Mesodermal cell (in vitro differentiated cells): Measurements from ENCODE around the gene UQCR11.

Experiments
- H3K27ac ChIP-seq: 2 replicates; pipeline ENCODE4 v1.7.0; 2013; ENCODE audit warnings: mild to moderate bottlenecking, low read depth, low read length, moderate library complexity; ENCODE audit not compliant: severe bottlenecking
- H3K36me3 ChIP-seq: 2 replicates; pipeline ENCODE4 v1.7.1; 2013; ENCODE audit warnings: mild to moderate bottlenecking, low read length, moderate library complexity; ENCODE audit not compliant: control insufficient read depth, insufficient read depth
- H3K4me1 ChIP-seq: one replicate; pipeline ENCODE4 v1.7.1; 2013; ENCODE audit warnings: mild to moderate bottlenecking, low read length; ENCODE audit not compliant: insufficient read depth, control insufficient read depth, poor library complexity, severe bottlenecking
- H3K4me3 ChIP-seq: 2 replicates; pipeline ENCODE4 v1.7.0; 2013; ENCODE audit warnings: low read length, control low read depth, mild to moderate bottlenecking; ENCODE audit not compliant: insufficient read depth, poor library complexity, severe bottlenecking; ENCODE audit errors: extremely low read depth
- H3K9me3 ChIP-seq: 2 replicates; pipeline ENCODE4 v1.7.1; 2013; ENCODE audit warnings: mild to moderate bottlenecking, low read length, moderate library complexity; ENCODE audit not compliant: control insufficient read depth
- WGBS, 2 experiments: methylation state at CpG; one replicate each; pipeline ENCODE4 v1.1.5; 2013; ENCODE audit warnings: missing lambda C conversion rate in 2 of 2; ENCODE audit not compliant: insufficient coverage in 2 of 2; 5-methylcytosine and 5-hydroxymethylcytosine counted together

The UQCR11 gene

DNA sequence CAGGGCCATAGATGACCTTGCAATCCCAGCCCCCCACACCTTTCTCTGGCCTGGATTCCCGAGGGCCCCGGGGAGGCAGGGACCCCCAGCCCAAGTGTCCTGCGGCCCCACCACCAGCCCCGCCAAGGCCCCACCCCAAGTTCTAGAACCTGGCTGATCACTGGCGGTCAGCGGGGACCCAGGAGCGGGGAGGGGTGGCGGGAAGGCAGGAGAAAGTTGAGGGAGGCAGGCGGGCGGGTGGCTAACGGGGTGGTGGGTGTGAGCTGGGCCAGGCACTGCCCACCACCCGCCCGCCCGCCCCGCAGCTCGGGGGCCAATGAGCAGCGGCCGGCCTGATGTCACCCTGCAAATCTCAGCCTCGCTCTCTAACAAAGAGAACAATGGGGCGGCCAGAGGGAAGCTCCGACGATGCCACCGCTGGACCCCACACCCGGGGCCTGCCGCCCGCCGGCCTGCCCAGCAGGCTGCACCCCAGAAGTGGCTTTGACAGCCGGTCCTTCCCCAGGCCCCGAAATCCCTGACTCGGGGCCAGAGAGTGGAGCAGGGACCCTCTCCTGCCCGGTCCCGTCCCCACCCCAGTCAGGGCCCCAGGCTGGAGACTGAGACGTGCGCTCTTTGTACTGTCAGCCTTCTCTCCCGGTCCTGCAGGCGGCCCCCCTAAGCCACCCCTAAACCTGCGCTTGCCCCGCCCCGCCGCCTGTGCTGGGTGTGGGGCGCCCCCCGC lies 38.7 kb downstream of the UQCR11 start:
- 0% methylated on average over 26 to 27 of the region's 42 CpGs for WGBS, 2 experiments
- no peaks in the 10 kb centered on the region for H3K9me3 ChIP-seq
- peaks cover 41% of the 10 kb centered on the region for H3K36me3 ChIP-seq
- peaks cover 8% of the 10 kb centered on the region for H3K4me1 ChIP-seq
- H3K4me3 ChIP-seq: peak overlapping the region; percentile 76
- peak overlapping the region; percentile 98 for H3K27ac ChIP-seq

- H3K9me3 ChIP-seq: no peaks in the 10 kb centered on the region
- H3K4me1 ChIP-seq: peaks cover 11% of the 10 kb centered on the region
- H3K4me3 ChIP-seq: no peak overlapping the region
- H3K36me3 ChIP-seq: peaks cover 66% of the 10 kb centered on the region
- no peak overlapping the region for H3K27ac ChIP-seq
- WGBS, 2 experiments: 99 to 100% methylated on average over 3 to 6 of the region's 6 CpGs
Observed at GRCh38 chr19:1563251-1563650, 42.0 kb downstream of the UQCR11 start.

DNA sequence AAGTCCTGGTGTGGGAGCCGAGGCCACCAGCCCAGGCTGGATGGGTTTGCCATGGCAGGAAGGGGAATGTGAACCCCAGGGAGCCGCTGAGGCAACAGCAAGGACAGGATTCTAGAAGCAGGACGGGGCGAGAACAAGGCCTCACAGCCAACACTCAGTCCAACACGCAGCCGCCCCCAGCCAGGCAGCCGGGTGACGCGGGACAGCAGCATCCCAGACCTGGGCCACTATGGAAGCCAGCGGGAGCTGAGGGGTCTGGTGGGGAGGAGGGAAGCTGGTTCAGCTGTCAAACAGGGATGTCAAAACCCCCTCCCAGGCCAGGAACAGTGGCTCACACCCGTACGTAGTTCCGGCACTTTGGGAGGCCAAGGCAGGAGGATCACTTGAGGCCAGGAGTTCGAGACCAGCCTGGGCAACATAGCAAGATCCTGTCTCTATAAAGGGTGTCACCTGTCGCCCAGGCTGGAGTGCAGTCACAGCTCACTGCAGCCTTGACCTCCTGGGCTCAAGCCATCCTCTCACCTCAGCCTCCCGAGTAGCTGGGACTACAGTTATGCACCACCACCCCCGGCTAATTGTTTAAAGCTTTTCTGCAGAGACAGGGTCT lies 43.9 kb downstream of the UQCR11 start:
- Histone ChIP-seq H3K4me1 (peaks cover 11% of the 10 kb centered on the region), H3K36me3 (peaks cover 75% of the 10 kb centered on the region), H3K4me3 (no peak overlapping the region), H3K9me3 (no peaks in the 10 kb centered on the region), H3K27ac (no peak overlapping the region)
- 96% methylated on average over 14 to 17 of the region's 17 CpGs for WGBS, 2 experiments

- H3K27ac ChIP-seq: no peak overlapping the region
- no peak overlapping the region for H3K4me3 ChIP-seq
- peaks cover 7% of the 10 kb centered on the region for H3K4me1 ChIP-seq
- no peaks in the 10 kb centered on the region for H3K9me3 ChIP-seq
- 86 to 94% methylated on average over 11 to 25 of the region's 25 CpGs for WGBS, 2 experiments
- H3K36me3 ChIP-seq: peaks cover 68% of the 10 kb centered on the region
Observed at GRCh38 chr19:1560286-1560882, 44.9 kb downstream of the UQCR11 start.

DNA sequence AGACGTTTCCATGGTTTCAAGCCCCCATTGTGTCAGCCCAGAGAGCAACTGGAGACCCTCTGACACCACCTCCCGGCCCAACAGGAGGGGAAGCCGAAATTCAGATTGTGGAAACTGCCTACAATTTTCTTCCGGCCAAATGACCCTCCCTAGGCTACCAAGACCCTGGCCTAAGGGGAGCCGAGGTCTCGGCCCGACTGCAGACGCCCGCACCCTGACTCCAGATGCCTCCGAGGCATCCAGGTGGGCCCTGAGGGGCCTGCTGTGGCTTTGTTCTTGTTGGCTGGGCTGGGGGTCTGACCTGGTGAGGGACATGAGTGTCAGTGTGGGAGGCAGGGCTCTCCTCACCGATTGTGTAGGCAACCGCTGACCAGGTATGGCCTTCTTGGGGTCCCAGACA lies 46.7 kb downstream of the UQCR11 start:
- H3K36me3 ChIP-seq: peaks cover 60% of the 10 kb centered on the region
- no peak overlapping the region for H3K27ac ChIP-seq
- peaks cover 3% of the 10 kb centered on the region for H3K4me1 ChIP-seq
- 87 to 95% methylated on average over 9 to 12 of the region's 12 CpGs for WGBS, 2 experiments
- H3K4me3 ChIP-seq: no peak overlapping the region
- H3K9me3 ChIP-seq: no peaks in the 10 kb centered on the region

GRCh38 chr19:1556390-1557070 lies 48.7 kb downstream of the UQCR11 start:
- Histone ChIP-seq H3K9me3 (no peaks in the 10 kb centered on the region), H3K36me3 (peaks cover 42% of the 10 kb centered on the region), H3K4me3 (no peak overlapping the region), H3K4me1 (peaks cover 3% of the 10 kb centered on the region), H3K27ac (no peak overlapping the region)
- 97% methylated on average over 55 to 64 of the region's 66 CpGs for WGBS, 2 experiments

- WGBS, 2 experiments: 96 to 97% methylated on average over 98 to 113 of the region's 121 CpGs
- Histone ChIP-seq H3K27ac (no peak overlapping the region), H3K4me3 (no peak overlapping the region), H3K36me3 (peaks cover 34% of the 10 kb centered on the region), H3K4me1 (peaks cover under 1% of the 10 kb centered on the region), H3K9me3 (no peaks in the 10 kb centered on the region)
Observed at GRCh38 chr19:1555487-1556389, 49.5 kb downstream of the UQCR11 start.

DNA sequence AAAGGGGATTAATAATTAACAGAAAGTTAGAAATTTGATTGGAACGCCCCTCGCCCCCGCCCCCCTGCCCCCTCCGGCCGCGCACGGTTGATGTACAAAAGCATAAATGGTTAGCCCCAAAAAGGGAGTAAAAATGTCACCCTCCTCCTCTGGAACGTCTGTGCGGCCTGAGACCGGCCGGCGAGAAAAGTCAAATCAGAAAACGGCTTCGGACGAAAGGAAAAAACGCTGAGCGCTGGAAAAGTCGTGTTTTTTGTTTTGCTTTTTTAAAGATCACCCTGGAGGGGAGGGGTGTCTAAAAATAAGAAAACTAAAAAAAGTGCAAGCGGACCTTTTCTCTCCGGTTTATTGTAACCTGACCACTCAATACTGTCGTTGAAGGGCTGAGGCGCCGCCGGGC lies 50.3 kb downstream of the UQCR11 start:
- Histone ChIP-seq H3K27ac (no peak overlapping the region), H3K9me3 (no peaks in the 10 kb centered on the region), H3K36me3 (peaks cover 26% of the 10 kb centered on the region), H3K4me3 (no peak overlapping the region), H3K4me1 (no peaks in the 10 kb centered on the region)
- 95 to 97% methylated on average over 16 to 17 of the region's 24 CpGs for WGBS, 2 experiments

DNA sequence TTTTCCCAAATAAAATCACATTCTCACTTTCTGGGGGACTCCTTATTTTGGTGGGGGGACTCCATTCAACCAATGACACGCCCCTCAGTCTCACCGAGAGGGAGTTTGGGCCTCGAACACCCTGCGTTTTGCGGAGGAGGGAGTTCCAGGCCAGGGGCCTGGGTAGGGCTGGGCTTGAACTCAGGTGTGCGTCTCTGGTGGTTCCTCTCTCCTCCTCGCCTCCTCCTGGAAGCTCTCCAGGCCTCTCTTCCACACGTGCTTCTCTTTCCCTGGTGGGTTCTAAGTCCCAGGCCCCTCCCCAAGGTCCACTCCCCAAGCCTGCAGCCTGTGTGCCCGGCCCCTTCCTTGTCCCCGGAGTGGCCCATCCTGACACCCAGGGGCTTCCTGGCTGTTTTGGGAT lies 51.8 kb downstream of the UQCR11 start:
- H3K9me3 ChIP-seq: no peaks in the 10 kb centered on the region
- peaks cover 18% of the 10 kb centered on the region for H3K36me3 ChIP-seq
- WGBS, 2 experiments: 89% methylated on average over 9 to 10 of the region's 10 CpGs
- H3K4me1 ChIP-seq: no peaks in the 10 kb centered on the region
- no peak overlapping the region for H3K4me3 ChIP-seq
- no peak overlapping the region for H3K27ac ChIP-seq
